Inferior parietal cortex (tissue), 1 donor: ENCODE data around the gene GALNT12.

Experiments
- DNase-seq: peaks from one replicate; pipeline ENCODE4 v3.0.0-alpha.2; 2016; ENCODE audit errors: extremely low spot score

GALNT12 gene

DNA sequence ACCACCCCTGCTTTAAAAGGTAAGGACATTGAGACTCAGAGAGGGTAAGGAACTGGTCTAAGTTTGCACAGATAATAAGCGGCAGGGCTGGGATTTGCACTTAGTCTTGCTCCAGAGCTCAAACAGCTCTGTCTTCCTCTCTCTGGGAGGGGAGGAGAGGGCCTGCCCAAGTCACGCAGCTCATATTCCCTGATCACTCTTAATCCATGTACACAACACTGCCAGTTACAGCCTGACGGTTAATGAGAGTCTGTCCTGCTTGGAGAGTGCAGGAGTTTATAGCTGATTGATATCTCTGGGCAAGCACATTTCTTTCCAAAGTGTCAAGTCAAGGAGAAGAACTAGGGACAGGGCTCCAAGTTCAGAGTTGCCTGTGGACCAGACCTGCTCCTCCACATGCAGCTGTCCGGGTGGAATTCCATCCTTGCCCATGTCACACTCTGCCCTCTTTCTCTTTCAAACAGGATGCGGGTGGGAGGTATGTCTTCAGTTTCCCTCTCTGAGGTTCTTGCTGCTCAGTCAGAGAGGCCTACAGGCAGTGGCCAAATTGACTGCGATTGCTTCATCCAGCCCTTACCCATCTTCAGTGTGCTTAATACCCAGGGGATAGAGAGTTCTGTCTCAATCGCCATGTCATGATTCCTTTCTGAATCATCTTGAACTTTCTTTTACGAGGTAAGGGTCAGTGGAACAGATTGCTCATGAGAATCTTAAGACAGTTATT, 54.5 kb downstream of the GALNT12 start:
- no peak for DNase-seq

DNA sequence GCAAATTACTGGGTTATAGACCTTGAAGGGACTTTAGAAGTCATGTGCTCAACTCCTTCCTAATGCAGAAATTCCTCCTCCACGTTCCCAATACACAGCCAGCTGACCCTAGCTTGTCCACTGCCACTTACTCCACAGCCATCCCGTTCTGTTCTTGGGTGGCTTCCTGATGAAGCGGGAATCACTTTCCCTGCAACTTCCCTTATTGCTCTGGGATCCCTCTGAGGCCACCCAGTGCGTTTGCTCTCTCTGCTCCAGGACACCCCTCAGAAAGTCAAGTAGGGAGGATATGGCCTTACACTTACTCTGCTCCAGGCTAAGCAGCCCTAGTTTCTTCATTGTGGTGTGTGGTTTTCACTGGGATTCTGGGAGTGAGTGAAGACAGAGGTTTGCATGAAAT, 55.5 kb downstream of the GALNT12 start:
- no peak for DNase-seq

DNA sequence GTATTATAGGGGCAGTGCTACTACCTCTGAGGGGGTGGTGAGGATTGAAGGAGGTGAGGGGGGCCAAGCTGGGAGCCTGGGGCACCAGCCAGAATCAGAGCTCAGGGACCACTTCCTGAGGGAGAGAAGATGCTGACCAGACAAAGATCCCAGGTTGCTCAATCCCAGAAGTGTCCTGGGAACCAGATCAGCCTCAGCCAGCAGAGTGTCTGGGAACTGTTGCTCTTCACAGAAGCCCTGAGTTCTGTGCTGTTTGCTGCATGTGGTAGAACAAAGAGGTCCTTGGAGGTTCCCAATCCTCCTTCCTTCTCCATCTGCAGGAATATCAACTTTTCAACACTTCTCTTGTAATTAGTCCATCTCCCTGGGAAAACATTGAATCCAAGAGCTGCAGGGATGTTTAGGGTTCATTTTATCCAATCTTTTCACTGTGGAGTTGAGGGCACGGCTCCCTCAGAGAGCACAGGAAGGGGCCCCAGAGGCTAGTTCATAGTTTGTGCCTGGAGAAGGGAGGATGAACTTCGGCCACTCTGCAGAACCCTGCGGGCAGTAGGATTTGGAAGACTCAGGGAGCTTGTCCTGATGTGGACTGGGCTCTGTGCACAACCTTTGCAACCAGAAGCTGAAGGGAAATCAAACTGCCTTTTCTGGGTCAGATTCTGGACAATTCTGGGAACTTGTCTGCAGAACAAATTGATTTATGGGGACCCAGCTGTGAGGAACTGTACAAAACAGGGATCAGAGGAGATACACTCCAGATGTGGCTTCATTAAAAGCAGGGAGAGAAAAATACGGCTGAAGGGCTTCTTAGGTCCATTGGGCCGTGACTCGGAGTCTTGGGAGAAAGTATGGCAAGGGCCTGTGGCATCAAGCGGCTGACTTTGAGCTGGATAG, 57.1 kb downstream of the GALNT12 start:
- no peak for DNase-seq

DNA sequence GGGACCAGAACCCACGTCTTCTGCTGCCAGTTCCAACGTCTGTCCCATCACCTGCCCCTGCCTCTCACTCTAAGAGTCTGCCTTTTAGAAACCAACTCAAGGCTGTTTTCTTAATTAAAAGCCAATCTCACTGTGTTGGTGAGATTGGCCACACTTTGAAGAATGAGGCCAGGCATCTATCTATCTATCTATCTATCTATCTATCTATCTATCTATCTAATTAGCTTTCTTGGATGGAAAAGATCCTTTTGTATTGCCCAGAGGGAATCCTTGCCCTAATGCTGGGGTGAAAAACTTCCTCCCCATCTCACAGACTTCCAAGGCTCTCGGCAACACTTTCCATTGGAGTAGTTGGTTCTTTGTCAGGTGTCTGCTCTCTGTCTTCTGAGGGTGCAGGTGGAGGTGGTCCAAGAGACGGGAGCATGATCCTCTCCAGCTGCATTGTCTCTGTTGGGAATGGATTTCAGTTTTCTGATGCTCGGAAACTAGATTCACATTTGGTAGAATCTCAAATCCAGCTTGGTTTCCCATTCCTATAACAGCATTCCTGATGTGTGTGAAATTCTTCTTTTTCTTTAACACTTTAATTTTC, 57.9 kb downstream of the GALNT12 start:
- DNase-seq: no peak

DNA sequence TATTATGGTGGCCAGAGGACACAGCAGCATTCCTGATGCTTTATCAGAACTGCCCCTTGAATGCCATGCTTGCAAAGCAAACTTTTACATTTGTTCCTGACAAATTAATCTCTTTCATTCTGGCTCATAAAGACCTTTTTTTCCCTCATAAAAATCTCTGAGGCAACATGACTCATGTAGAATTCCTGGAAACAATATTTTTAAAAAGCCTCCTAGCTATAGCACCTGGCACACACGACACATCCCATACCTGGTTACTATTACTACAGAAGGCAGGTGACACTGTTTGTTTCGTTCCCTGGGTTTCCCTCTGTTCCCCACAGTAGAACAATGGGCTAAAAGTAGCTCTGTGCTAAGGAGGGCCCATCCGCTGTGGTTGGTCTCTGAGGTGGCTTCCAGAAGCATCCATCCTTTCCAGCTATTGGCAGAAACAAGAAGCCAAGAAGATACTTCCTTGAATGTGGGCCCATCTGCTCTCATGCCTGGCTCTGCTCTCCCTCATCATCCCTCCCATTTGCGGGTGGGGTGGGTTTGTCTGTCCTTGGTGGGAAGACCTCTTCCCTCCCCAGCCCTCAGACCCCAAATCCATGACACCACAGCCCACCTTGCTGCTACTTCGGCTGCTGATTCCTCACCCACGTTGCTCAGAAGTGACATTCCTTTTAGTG, 59.1 kb downstream of the GALNT12 start:
- DNase-seq: no peak

DNA sequence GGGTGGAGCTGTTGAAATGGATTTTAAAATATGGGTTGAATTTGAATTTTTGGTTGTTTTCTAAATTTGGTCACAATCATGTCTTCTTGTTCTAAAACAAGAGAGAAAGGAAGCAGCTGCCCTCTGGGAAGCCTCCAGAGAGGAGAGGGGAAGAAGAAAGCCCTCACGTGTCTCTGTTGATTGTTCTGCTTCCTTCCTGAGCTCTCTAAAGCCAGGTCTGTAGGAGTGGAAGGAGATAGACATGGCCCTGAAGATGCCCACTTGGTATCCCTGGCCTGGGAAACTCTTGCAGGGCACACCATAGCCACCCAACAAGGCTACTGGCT, 59.6 kb downstream of the GALNT12 start:
- DNase-seq: no peak

DNA sequence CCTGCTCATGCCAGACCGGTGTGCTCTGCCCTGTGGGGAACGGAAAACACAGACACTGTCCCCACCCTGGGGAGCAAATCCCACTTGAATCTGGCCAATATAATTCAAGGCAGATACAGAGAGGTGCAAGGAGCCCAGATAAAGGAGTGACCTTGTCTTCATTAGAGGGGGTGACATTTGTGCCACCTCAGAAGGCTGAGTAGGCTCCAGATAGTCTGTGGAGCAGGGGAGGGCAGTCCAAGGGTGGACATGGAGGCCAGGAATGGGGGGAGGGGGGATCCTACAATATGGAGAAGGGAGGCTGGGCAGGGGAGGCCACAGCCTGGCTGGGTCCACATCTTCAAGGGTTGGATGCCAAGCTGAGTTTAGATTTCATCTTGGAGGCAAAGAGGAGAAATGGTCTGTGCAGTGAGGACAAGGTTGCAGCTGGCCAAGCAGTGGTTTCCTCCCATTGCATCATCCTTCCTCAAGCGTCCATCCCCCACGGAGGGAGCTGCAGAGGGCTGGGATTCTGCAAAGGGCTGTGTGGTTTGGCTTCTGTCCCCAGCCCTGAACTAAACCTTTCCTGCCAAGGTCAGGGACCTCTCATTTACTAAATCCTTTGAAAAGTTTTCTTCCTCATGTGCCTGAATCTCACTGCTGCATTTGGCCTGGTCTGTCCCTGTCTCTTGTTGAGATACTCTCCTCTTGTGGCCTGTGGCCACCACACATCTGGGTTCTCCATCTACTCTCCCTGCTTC, 60.1 kb downstream of the GALNT12 start:
- DNase-seq: no peak

DNA sequence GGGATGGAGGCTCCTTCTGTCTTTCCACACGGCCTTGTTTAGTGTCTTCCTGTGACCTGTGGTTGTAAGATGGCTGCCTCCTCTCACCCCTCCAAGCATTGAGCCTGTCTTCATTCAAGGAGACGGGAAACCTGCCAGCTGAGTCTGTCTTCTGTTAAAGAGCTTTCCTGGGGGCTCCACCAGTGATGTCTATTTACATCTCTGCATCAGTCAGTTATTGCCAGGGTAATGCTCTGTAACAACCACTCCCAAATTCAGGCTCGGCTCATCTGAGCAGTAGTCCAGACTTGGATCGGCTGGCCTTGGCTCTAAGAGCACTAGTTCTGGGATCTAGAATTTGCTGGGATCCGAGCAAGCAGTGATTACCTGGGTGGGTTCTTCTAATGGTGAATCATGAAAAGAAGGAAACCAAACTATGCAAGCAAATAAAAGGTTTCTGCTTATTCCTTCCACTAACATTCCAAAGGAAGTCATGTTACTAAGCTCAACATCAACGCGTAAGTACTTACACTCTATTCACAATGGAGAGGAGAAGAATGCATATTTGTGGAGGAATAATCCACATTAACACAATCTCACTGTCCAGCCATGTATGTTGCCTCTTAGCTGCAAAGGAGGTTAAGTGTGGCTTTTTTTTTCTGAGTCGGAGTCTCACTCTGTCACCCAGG, 61.7 kb downstream of the GALNT12 start:
- DNase-seq: no peak

DNA sequence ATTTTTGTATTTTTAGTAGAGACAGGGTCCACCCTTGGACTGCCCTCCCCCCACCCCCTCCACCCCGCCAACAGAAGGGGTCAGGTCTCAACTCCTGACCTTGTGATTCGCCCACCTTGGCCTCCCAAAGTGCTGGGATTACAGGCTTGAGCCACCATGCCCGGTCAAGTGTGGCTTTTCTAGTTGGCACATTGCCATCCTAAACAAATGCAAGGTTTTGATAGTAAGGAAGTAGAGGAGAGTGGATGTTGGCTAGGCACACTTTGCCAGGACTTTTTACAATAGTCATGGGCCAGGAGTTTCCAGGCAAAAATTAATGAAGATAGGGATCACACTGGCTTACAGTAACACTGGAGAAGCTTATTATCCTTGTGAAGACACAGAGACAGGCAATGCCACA, 62.4 kb downstream of the GALNT12 start:
- no peak for DNase-seq

DNA sequence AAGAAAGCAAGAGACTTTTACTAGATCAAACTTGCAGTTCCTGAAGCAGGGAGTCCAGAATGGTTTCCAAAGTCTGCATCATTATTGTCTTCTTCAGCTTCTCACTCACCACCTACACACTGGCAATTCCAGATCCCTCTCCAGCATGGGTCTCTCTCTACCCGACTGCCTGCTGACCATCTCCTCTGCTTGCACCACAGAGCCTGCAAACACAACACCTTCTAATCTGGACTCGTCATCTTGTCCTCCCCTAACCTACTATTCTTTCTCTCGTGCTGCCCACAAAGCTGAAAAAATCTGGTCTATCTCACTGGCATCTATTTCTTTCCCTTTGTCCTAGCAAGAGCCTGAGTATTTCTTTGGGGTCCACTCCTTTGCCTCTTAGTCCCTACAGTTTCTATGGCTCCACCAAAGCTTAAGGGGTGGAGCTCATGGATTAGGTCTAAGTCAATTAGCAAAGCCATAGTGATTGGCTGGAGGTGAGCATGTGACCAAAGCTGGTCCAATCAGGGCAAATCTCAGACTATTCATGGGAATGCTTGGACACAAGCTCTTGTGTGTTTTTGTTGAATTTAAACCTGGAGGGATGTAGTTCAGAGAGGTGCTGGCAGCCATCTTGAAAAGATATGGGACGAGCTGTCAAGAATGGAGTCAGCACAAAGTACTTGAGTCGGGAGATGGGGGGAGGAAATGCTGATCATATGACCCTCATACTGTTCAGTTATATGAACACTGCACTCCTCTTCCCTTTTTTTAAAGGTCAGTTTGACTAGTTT, 63.5 kb downstream of the GALNT12 start:
- DNase-seq: no peak

DNA sequence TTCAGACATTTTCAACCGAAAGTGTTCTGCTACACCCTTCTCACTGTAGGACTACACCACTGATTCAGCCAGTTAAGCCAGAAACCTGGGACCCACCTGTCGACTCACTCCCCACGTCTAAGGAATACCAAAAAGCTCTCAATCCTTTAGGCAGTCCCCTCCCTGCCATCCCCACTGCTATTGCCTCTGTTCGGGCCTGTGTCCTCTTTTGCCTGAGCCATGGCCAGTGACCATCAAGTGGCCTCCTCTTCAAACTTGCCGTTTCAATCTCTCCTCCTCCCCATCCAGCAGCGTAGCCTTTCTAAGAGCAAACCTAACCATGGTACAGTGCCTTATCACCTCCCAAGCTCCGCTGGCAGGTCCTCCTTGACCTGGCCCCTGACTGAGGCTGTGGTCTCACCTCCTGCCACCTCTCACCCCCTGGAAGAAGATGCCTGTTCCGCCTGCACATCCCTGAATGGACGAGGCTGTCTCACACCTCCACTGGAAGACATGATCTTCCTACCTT, 64.1 kb downstream of the GALNT12 start:
- no peak for DNase-seq

DNA sequence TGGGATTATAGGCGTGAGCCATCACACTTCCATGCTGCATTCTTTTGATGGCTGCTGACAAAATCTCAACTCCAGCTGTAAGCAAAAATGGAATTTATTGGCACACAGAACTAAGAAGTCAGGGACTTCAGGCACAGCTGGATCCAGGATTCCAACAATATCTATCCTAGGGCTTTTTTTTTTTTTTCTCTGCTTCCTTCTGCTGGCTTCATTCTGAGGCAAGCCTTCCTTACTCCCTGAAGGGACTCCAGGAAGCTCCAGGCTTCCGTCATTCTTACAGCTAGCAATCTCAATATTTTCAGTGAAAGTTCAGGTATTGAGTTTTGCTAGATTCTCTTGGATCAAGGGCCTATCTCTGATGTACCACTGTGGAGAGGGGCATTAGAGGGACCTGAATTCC, 66.1 kb downstream of the GALNT12 start:
- DNase-seq: no peak

DNA sequence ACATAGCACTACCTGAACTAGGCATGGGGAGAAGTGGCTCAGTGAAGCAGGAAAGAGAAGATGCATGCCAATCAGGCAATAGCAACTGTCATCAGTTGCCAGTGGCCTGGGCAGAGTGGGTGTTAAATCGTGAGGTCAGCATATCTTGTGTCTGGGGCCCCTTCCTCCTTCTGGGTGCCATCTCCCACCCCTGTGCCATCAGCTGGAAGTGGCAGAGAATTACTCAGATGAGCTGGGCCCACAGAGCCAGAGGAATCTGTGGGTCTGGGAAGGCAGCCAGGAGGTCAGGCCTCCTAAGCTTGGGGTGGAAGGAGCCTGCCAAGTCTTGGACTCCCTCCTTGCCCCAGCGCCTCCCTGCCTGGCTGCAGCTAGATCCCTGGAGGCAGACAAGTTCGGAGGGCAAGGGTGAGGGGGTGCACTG, 66.5 kb downstream of the GALNT12 start:
- DNase-seq: no peak

DNA sequence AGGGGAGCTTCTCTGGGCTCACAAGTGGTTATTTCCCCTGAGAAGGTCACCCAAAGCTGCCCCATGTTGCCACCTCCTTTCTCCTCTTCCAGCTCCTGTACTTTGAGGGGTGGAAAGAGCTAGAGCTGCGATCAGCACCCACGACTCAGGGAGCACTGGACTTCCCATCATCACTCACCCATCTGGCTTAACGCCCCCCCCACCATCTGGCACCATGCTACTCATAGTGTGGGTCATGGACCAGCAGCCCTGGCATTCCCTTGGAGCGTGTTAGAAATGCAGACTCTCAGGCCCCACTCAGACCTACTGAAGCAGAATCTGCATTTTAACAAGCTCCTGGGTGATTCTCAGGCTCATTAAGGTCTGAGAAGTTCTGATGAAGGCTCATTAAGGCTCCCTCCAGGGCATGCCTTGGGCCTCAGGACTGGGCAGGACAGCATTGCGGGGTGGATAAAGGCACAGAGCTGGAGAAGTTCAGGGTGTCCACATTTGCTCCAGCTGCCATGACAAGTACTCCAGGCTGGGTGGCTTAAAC, 67.3 kb downstream of the GALNT12 start:
- DNase-seq: no peak

DNA sequence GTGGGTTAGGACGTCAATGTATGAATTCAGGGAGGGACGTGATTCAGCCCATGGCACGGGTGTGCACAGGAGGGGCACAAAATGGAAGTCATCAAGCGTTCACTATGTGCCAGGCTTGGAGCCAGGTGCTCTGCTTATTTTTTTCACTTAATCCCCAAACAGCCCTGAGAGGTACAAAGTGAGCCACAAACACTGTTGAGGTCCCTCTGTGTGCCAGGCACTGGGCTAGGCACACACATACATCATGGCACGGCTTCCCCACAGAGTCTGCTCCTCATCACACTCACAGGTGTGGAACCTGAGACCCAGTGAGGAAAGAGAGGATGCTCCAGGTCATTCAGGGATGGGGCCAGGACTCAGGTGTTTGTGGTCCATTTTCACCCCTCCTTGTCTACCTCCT, 68.1 kb downstream of the GALNT12 start:
- DNase-seq: no peak

DNA sequence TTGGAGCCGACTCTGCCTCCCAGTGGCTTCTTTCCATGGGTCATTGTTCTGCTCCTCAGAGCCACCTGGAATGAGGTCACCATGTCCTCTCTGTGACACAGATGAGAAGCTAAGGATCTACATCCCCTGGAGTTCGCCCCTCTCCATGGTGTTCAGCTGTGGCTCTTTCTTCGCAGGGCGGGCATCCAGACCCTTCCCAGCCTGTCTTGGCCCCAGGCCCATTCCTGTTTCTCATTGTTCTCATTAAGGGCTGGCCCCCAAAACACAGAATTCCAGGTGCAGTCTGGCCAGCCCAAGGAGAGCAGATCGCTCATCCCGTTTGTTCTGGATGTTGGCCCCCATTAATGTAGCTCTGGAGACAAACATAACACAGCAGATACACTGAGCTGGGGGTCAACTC, 69.8 kb downstream of the GALNT12 start:
- DNase-seq: no peak

DNA sequence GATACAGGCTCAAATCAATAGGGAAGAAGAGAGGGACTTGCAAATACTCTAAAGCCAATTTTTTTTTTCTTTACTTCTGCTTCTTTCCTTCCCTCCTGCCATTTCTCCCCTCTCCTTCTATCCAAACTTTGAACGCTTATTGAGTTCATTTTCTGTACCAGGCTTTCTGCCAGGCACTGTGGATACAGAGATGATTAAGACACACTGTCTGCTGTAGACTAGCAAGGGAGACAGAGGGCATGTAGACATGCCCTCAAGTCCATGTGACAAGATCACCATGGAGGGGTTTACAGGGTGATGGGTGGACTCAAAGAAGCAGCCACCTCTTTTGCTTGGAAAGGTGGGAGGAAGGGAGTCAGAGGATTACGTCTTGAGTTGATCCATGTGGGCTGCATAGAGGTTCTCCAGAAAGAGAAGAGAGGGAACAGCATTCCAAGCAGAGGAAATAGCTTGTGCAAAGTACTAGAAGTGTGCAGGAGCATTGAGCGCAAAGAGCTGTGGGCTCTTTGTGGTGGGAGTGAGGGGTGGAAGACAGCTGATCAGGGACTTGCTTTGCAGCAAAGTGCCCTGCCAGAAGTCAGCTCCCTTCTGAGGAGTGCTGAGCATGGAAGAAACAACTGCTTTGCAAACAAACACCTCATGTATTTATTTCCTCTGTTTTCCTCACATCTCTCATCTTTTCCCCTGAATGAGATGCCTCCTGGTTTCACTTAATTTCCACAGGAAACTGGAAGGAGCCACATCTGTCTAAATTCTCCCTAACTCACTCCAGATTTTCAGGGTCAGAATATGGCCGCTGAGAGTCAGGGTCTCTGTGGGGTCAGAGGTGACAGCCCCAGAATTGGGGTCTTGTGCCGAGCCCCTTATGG, 71.9 kb downstream of the GALNT12 start:
- DNase-seq: no peak

DNA sequence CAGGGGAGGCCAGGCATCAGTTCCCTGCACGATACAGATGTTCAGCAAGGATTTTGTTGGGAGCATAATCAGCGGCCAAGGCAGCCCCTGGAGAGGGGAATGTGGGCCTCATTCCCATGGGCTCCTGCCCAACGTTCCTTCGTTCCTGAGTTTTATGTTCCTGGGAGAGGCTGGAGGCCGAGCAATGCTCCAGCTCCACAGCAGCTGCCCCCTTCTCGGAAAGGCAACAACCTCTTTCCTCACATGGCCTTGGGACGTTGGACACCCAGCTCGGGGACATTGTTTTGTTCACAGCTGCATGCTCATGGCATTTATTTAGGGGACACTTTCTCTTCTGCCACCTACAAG, 72.5 kb downstream of the GALNT12 start:
- DNase-seq: no peak
